SK-N-SH treated with all-trans-retinoic acid at 6 μM for 48 hours (cell line): ENCODE data around the gene PLCL2.

Source experiments
- ATAC-seq: fragments of 200-7000 bp; cut with Tn5 transposase; 3 replicates; pipeline ENCODE4 v1.9.1; 2020; ENCODE audit warnings: mild to moderate bottlenecking, moderate library complexity
- ARNTL ChIP-seq: fragments of 450-650 bp; formaldehyde crosslinking; IDR thresholded peaks from 2 replicates; pipeline ENCODE4 v1.5.0; 2020; ENCODE audit warnings: low read depth, mild to moderate bottlenecking, moderate library complexity, borderline replicate concordance
- BACH2 ChIP-seq: fragments of 250-450 bp; sonication (Bioruptor Pico); IDR thresholded peaks from 2 replicates; pipeline ENCODE4 v1.9.0; 2021; ENCODE audit warnings: mild to moderate bottlenecking, borderline replicate concordance
- CSDC2 ChIP-seq: fragments of 250-450 bp; sonication (Bioruptor Pico); IDR thresholded peaks from 2 replicates; pipeline ENCODE4 v1.5.0; 2020; ENCODE audit warnings: mild to moderate bottlenecking, moderate library complexity
- ESRRG ChIP-seq: fragments of 250-450 bp; sonication (Bioruptor Pico); IDR thresholded peaks from 2 replicates; pipeline ENCODE4 v1.6.1; 2021; ENCODE audit warnings: mild to moderate bottlenecking
- GLIS3 ChIP-seq: fragments of 250-450 bp; sonication (Bioruptor Pico); IDR thresholded peaks from 2 replicates; pipeline ENCODE4 v1.5.0; 2020; ENCODE audit warnings: mild to moderate bottlenecking, moderate library complexity
- ISL1 ChIP-seq: fragments of 250-450 bp; sonication (Bioruptor Pico); IDR thresholded peaks from 2 replicates; pipeline ENCODE4 v2.1.2; 2022; ENCODE audit warnings: mild to moderate bottlenecking, moderate library complexity
- OSR1 ChIP-seq: fragments of 250-450 bp; sonication (Bioruptor Pico); IDR thresholded peaks from 2 replicates; pipeline ENCODE4 v1.8.0; 2022; ENCODE audit warnings: moderate library complexity, mild to moderate bottlenecking, inconsistent platforms
- PPARA ChIP-seq: fragments of 250-450 bp; sonication (Bioruptor Pico); IDR thresholded peaks from 2 replicates; pipeline ENCODE4 v1.5.0; 2020; ENCODE audit warnings: mild to moderate bottlenecking, borderline replicate concordance
- RARB ChIP-seq: fragments of 250-450 bp; sonication (Bioruptor Pico); IDR thresholded peaks from 2 replicates; pipeline ENCODE4 v1.8.0; 2021; ENCODE audit warnings: mild to moderate bottlenecking, moderate library complexity
- TCF4 ChIP-seq: fragments of 250-450 bp; sonication (Bioruptor Pico); IDR thresholded peaks from 2 replicates; pipeline ENCODE4 v1.8.0; 2021; ENCODE audit warnings: mild to moderate bottlenecking, moderate library complexity, borderline replicate concordance
- TOX ChIP-seq: fragments of 250-450 bp; sonication (Bioruptor Pico); IDR thresholded peaks from 2 replicates; pipeline ENCODE4 v1.8.0; 2021; ENCODE audit warnings: mild to moderate bottlenecking, moderate library complexity, borderline replicate concordance
- ZC3H10 ChIP-seq: fragments of 250-450 bp; sonication (Bioruptor Pico); IDR thresholded peaks from 2 replicates; pipeline ENCODE4 v1.5.1; 2021; ENCODE audit warnings: mild to moderate bottlenecking, moderate library complexity
- ZFP3 ChIP-seq: fragments of 250-450 bp; sonication (Bioruptor Pico); IDR thresholded peaks from 2 replicates; pipeline ENCODE4 v1.5.0; 2020; ENCODE audit warnings: mild to moderate bottlenecking, moderate library complexity
- ZFP30 ChIP-seq: fragments of 450-650 bp; formaldehyde crosslinking; IDR thresholded peaks from 2 replicates; pipeline ENCODE4 v1.5.0; 2022; ENCODE audit warnings: mild to moderate bottlenecking, moderate library complexity
- ZNF565 ChIP-seq: fragments of 450-650 bp; formaldehyde crosslinking; conservative IDR thresholded peaks from 2 replicates; pipeline ENCODE4 v1.5.0; 2020; ENCODE audit warnings: low read depth, mild to moderate bottlenecking, moderate library complexity
- ZNF70 ChIP-seq: fragments of 450-650 bp; formaldehyde crosslinking; IDR thresholded peaks from 2 replicates; pipeline ENCODE4 v1.5.0; 2020; ENCODE audit warnings: mild to moderate bottlenecking, moderate library complexity
- ZNF8 ChIP-seq: fragments of 450-650 bp; formaldehyde crosslinking; IDR thresholded peaks from 2 replicates; pipeline ENCODE4 v1.5.0; 2020; ENCODE audit warnings: mild to moderate bottlenecking, moderate library complexity
- TF ChIP-seq, protein P1 (sequence below): fragments of 250-450 bp; sonication (Bioruptor Pico); IDR thresholded peaks from 2 replicates; pipeline ENCODE4 v1.5.1; 2020; ENCODE audit warnings: low read depth, mild to moderate bottlenecking, moderate library complexity
- TF ChIP-seq, protein P2 (sequence below): fragments of 250-450 bp; sonication (Bioruptor Pico); IDR thresholded peaks from 2 replicates; pipeline ENCODE4 v1.5.1; 2021; ENCODE audit warnings: mild to moderate bottlenecking, moderate library complexity
- TF ChIP-seq, protein P3 (sequence below): fragments of 250-450 bp; sonication (Bioruptor Pico); IDR thresholded peaks from 2 replicates; pipeline ENCODE4 v1.5.0; 2020; ENCODE audit warnings: mild to moderate bottlenecking, moderate library complexity
- TF ChIP-seq, protein P4 (sequence below): fragments of 250-450 bp; sonication (Bioruptor Pico); IDR thresholded peaks from 2 replicates; pipeline ENCODE4 v1.8.0; 2021; ENCODE audit warnings: low read depth, mild to moderate bottlenecking, moderate library complexity, borderline replicate concordance

Gene PLCL2

DNA sequence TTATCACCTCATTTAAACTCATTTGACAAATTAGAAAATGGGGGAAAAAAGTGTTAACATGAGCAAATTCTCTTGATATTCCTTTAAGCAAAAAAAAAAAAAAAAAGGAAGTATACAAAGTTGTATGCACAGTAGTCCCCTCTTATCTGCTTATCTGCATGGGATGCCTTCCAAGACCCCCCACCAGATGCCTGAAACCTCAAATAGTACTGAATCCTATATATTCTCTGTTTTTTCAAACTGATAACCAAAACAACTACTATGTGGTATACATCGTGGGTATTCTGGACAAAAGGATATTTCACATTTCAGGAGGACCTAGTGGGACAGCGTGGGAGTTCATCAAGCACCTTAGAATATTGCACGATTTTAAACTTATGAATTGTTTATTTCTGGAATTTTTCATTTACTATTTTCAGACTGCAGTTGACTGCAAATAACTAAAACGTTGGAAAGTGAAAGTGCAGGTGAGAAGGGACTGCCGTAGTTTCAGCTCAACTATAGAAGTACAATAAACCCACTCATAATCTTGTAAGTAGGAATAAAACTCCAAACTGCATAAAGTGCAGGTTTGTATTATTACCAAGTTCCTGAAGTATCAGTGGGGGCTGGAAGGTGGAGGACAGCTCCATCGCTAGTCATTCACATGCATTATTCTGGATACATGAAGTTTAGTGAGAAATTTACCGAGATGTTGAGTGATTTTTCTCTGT, 43.6 kb upstream of the PLCL2 start:
- TF ChIP-seq PPARA: no peak
- no peak for TF ChIP-seq OSR1 (CRISPR knock-in tag)
- TF ChIP-seq TCF4 (CRISPR knock-in tag): no peak
- no peak for TF ChIP-seq ARNTL
- no peak for TF ChIP-seq GLIS3 (CRISPR knock-in tag)
- no peak for TF ChIP-seq ESRRG (CRISPR knock-in tag)
- TF ChIP-seq ZNF565 (CRISPR knock-in tag): no peak
- no peak for TF ChIP-seq RARB (CRISPR knock-in tag)
- TF ChIP-seq, protein P1, sequence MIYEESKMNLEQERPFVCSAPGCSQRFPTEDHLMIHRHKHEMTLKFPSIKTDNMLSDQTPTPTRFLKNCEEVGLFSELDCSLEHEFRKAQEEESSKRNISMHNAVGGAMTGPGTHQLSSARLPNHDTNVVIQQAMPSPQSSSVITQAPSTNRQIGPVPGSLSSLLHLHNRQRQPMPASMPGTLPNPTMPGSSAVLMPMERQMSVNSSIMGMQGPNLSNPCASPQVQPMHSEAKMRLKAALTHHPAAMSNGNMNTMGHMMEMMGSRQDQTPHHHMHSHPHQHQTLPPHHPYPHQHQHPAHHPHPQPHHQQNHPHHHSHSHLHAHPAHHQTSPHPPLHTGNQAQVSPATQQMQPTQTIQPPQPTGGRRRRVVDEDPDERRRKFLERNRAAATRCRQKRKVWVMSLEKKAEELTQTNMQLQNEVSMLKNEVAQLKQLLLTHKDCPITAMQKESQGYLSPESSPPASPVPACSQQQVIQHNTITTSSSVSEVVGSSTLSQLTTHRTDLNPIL: no peak
- TF ChIP-seq, protein P2, sequence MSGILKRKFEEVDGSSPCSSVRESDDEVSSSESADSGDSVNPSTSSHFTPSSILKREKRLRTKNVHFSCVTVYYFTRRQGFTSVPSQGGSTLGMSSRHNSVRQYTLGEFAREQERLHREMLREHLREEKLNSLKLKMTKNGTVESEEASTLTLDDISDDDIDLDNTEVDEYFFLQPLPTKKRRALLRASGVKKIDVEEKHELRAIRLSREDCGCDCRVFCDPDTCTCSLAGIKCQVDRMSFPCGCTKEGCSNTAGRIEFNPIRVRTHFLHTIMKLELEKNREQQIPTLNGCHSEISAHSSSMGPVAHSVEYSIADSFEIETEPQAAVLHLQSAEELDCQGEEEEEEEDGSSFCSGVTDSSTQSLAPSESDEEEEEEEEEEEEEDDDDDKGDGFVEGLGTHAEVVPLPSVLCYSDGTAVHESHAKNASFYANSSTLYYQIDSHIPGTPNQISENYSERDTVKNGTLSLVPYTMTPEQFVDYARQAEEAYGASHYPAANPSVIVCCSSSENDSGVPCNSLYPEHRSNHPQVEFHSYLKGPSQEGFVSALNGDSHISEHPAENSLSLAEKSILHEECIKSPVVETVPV (CRISPR knock-in tag): no peak
- no peak for TF ChIP-seq ZC3H10 (CRISPR knock-in tag)
- no peak for TF ChIP-seq ZNF70 (CRISPR knock-in tag)
- TF ChIP-seq ZFP3: no peak
- no peak for TF ChIP-seq ZNF8 (CRISPR knock-in tag)
- no peak for ATAC-seq

DNA sequence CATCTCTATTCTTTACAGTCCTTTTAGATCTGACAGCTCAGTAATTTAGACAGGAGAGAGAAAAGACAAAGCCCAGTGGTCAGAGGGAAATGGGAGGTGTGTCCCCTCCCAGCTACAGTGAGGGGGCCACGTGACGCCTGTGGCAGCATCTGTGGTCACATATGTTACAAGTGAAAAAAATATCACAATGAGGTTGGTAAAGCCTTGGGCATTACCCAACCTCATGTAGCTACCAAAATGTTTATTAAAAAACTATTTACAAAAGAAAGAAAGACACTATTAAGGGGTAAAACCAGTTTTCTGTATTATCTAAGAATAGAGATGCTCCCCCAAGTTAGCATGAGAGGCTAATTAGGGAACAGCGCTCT, 42.9 kb upstream of the PLCL2 start:
- TF ChIP-seq, protein P3, sequence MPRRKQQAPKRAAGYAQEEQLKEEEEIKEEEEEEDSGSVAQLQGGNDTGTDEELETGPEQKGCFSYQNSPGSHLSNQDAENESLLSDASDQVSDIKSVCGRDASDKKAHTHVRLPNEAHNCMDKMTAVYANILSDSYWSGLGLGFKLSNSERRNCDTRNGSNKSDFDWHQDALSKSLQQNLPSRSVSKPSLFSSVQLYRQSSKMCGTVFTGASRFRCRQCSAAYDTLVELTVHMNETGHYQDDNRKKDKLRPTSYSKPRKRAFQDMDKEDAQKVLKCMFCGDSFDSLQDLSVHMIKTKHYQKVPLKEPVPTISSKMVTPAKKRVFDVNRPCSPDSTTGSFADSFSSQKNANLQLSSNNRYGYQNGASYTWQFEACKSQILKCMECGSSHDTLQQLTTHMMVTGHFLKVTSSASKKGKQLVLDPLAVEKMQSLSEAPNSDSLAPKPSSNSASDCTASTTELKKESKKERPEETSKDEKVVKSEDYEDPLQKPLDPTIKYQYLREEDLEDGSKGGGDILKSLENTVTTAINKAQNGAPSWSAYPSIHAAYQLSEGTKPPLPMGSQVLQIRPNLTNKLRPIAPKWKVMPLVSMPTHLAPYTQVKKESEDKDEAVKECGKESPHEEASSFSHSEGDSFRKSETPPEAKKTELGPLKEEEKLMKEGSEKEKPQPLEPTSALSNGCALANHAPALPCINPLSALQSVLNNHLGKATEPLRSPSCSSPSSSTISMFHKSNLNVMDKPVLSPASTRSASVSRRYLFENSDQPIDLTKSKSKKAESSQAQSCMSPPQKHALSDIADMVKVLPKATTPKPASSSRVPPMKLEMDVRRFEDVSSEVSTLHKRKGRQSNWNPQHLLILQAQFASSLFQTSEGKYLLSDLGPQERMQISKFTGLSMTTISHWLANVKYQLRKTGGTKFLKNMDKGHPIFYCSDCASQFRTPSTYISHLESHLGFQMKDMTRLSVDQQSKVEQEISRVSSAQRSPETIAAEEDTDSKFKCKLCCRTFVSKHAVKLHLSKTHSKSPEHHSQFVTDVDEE: no peak
- TF ChIP-seq ZNF8 (CRISPR knock-in tag) (no peak), RARB (CRISPR knock-in tag) (no peak), ZFP30 (CRISPR knock-in tag) (no peak), ZC3H10 (CRISPR knock-in tag) (no peak), TOX (CRISPR knock-in tag) (no peak), ZFP3 (no peak), ESRRG (CRISPR knock-in tag) (no peak)
- TF ChIP-seq, protein P1: no peak
- TF ChIP-seq, protein P4, sequence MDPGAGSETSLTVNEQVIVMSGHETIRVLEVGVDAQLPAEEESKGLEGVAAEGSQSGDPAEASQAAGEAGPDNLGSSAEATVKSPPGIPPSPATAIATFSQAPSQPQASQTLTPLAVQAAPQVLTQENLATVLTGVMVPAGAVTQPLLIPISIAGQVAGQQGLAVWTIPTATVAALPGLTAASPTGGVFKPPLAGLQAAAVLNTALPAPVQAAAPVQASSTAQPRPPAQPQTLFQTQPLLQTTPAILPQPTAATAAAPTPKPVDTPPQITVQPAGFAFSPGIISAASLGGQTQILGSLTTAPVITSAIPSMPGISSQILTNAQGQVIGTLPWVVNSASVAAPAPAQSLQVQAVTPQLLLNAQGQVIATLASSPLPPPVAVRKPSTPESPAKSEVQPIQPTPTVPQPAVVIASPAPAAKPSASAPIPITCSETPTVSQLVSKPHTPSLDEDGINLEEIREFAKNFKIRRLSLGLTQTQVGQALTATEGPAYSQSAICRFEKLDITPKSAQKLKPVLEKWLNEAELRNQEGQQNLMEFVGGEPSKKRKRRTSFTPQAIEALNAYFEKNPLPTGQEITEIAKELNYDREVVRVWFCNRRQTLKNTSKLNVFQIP (CRISPR knock-in tag): no peak
- TF ChIP-seq, all 23 proteins: peak for 0

DNA sequence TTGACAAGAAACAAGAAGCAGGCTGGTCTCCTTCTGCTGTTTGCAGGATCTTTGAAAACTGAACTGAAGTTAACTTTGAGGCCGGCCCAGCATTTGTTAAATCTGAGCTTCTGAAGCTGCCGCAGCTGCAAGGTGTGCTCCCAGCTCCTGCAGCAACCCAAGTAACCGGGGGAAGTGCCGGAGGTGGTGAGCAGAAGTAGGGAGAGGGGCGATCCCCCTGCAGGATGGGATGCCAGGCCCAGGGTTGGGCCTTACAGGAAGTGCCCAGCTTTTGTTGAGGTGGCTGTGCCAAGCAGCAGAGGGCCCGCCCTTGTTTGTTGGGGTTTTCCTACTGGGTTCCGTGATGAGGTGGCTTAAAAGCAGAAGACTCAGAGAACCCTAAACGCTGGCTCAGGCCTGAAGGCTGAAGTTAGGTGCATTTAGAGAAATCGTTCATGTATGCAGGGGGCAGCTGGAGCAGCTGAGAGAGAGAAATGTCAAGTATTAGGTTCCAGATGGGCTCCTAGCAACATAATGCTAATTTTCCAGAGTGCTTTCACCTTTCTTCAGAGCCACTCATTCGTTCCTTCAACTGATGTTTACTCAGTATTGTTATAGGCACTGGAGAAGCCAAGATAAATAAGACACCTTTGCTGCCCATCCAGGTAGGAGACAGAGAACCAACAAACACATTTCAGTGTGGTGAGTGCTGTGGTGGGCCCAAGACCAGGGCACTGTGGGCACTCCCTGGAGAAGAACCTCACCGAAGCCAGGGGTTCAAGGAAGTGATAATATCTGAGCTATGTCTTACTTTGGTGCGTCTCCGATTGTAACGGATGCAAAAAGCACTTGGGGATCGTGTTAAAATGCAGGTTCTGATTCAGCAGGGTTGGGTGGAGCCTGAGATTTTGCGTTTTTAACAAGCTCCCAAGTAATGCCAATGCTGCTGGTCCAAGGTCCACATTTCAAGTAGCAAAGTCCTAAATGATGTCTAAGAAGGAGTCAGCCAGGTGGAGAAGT, 42.2 kb upstream of the PLCL2 start:
- ATAC-seq: no peak
- TF ChIP-seq, protein P3: no peak
- no peak for TF ChIP-seq TOX (CRISPR knock-in tag)
- no peak for TF ChIP-seq BACH2 (CRISPR knock-in tag)
- TF ChIP-seq ZNF565 (CRISPR knock-in tag): no peak
- no peak for TF ChIP-seq ZC3H10 (CRISPR knock-in tag)
- TF ChIP-seq ISL1 (CRISPR knock-in tag): no peak
- no peak for TF ChIP-seq GLIS3 (CRISPR knock-in tag)
- no peak for TF ChIP-seq ZNF70 (CRISPR knock-in tag)
- TF ChIP-seq, protein P1: no peak
- TF ChIP-seq ZFP30 (CRISPR knock-in tag): no peak
- no peak for TF ChIP-seq CSDC2 (CRISPR knock-in tag)
- TF ChIP-seq ZNF8 (CRISPR knock-in tag): no peak

More for the DNA sequence above, 42.9 kb upstream of the PLCL2 start:
- no peak for ATAC-seq
